K562 (cell line): ENCODE data around the gene FAM83F. TPM values are rescaled to one million over a fixed set of nuclear protein-coding genes. Genes with fewer than 3 reads are reported as not detected.

Experiments
- FOSL1 ChIP-seq: fragments of 200-800 bp; sonication (Bioruptor generic); conservative IDR thresholded peaks from 2 replicates; pipeline ENCODE4 v1.6.1; 2016; ENCODE audit warnings: missing genetic modification characterization, missing compliant biosample characterization
- MBD1 ChIP-seq: fragments of 250-450 bp; sonication (Bioruptor Pico); IDR thresholded peaks from 2 replicates; pipeline ENCODE4 v1.8.0; 2022; ENCODE audit warnings: inconsistent platforms
- RCOR1 ChIP-seq, 2 experiments: IDR thresholded peaks; 2 replicates each; pipeline ENCODE4 v1.6.1; 2012; ENCODE audit warnings: low read depth in 2 of 2, low read length in 2 of 2, borderline replicate concordance in 1 of 2, improper control_type of control experiment in 1 of 2
- VEZF1 ChIP-seq: fragments of 200-800 bp; sonication (Bioruptor generic); IDR thresholded peaks from 2 replicates; pipeline ENCODE4 v1.6.1; 2017; ENCODE audit warnings: missing genetic modification characterization, missing compliant biosample characterization
- ZFX ChIP-seq: sonication (generic); formaldehyde crosslinking; IDR thresholded peaks from 2 replicates; pipeline ENCODE4 v1.8.0; 2022; ENCODE audit warnings: mild to moderate bottlenecking, missing genetic modification reagents, moderate library complexity
- ZNF133 ChIP-seq: fragments of 250-450 bp; sonication (Bioruptor Pico); IDR thresholded peaks from 2 replicates; pipeline ENCODE4 v1.4.0; 2020; ENCODE audit warnings: mild to moderate bottlenecking
- polyA plus RNA-seq, 8 experiments: library from polyadenylated mRNA; depleted of rRNA in 4 of 8; stranded (reverse) in 5 of 8; unstranded in 3 of 8; fragments of >200 nt; fragmentation: Nextera tagmentation in 2 of 8; fragmentation: Illumina TruSeq in 1 of 8; extraction: Ambion mirVana in 2 of 8; extraction: Trizol in 1 of 8; gene quantifications; 2 replicates each; pipeline versions ENCODE4 v1.2.1 to v1.2.3, GENCODE V29; 2011 to 2014; ENCODE audit warnings: inconsistent platforms in 1 of 8, missing spikeins in 1 of 8
- total RNA-seq, 7 experiments: library from RNA; depleted of rRNA in 6 of 7; stranded (reverse); fragments of >200 nt in 6 of 7; fragmentation: Illumina TruSeq in 2 of 7; extraction: Trizol in 2 of 7; gene quantifications; 2 replicates each; pipeline versions ENCODE4 v1.2.1 to v1.2.3, GENCODE V29; 2011 to 2021; ENCODE audit warnings: low replicate concordance in 1 of 7

The FAM83F gene
- total and polyA plus RNA-seq, 9 of the 15 experiments (the other 6 are each of a cell fraction or from before 2014, with no cell fraction given): under 0.01 to 0.13 (median 0.04) TPM; not detected in 1

GRCh38 chr22:40001106-40001505 is 6.4 kb downstream of the FAM83F start (continued):
- TF ChIP-seq VEZF1 (CRISPR knock-in tag) (peak; percentile 31; the same call in 1 of the 2 replicates), MBD1 (CRISPR knock-in tag) (no peak), RCOR1 (IDR thresholded peaks at IDR 0.05; ENCODE audit: borderline replicate concordance in 1 of 2, low read depth in 2 of 2, low read length in 2 of 2) (peak in 1 of 2 experiments; percentile 73; a peak in 1 of 4 replicates), ZFX (no peak), ZNF133 (CRISPR knock-in tag) (no peak), FOSL1 (tag) (0 out of 2 replicates have a peak, but pooled peaks have one; percentile 28)
